Transverse colon (tissue), 3 donors: ENCODE measurements around the gene POLR3G.

ENCODE experiments used
- EP300 ChIP-seq: sonication (generic); formaldehyde crosslinking; IDR thresholded peaks from one replicate; pipeline ENCODE4 v1.6.1; 2017; ENCODE audit warnings: antibody characterized with exemption, low read depth
- TF ChIP-seq, protein P1 (sequence below), 5 experiments: fragments of 200-600 bp in 3 of 5; fragments of 450-650 bp in 2 of 5; sonication (generic) in 3 of 5; IDR thresholded peaks; 1 replicate in 2 of 5; 2 replicates in 3 of 5; pipeline ENCODE4 v1.5.1; 2016 to 2017; ENCODE audit warnings: antibody characterized with exemption in 5 of 5, inconsistent platforms in 3 of 5, mild to moderate bottlenecking in 2 of 5, moderate library complexity in 1 of 5

DNA sequence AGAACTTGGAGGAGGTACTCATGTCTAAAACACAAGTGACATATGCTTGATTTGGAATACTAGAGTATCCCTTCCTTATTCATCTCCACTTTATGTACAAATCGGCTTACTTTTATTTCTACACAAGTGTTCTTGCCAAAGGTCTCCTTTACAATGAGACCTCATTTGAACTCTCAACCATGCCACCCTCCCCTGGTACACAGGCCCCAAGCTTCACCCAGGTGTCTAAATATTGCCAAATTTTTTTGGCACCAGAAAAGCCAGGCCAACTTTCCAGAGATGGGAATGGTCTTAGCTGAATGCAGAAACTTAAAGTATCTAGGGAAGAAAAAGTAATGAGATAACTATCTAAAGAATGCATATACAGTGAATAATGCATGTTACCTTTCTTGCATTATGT, 35.8 kb downstream of the POLR3G start:
- TF ChIP-seq, protein P1, sequence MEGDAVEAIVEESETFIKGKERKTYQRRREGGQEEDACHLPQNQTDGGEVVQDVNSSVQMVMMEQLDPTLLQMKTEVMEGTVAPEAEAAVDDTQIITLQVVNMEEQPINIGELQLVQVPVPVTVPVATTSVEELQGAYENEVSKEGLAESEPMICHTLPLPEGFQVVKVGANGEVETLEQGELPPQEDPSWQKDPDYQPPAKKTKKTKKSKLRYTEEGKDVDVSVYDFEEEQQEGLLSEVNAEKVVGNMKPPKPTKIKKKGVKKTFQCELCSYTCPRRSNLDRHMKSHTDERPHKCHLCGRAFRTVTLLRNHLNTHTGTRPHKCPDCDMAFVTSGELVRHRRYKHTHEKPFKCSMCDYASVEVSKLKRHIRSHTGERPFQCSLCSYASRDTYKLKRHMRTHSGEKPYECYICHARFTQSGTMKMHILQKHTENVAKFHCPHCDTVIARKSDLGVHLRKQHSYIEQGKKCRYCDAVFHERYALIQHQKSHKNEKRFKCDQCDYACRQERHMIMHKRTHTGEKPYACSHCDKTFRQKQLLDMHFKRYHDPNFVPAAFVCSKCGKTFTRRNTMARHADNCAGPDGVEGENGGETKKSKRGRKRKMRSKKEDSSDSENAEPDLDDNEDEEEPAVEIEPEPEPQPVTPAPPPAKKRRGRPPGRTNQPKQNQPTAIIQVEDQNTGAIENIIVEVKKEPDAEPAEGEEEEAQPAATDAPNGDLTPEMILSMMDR (IDR thresholded peaks at IDR 0.05) = no peak
- no peak for TF ChIP-seq EP300
